ENCODE results near the gene PPP1R3A.

- no peak for TF ChIP-seq CTCF (IDR thresholded peaks at IDR 0.05 in 4 of 5, conservative IDR thresholded peaks at IDR 0.05 in 1 of 5)
- no peak for TF ChIP-seq POLR2A (IDR thresholded peaks at IDR 0.05)
These were observed 17.7 kb upstream of the PPP1R3A start for GRCh38 chr7:113936535-113936934.
